Activated naive CD4-positive, alpha-beta T cell treated with anti-CD3 and anti-CD28 coated beads, Interleukin-2, amount 50 U/mL, for 72 hours (primary cell): Measurements from ENCODE around the gene SH3GL3. TPM values are rescaled to one million over a fixed set of nuclear protein-coding genes. Genes with fewer than 3 reads are reported as not detected.
A peak's percentile ranks its signal among the peaks of the same experiment; 100 is the strongest.

ENCODE experiments used
- ATAC-seq, 2 donors: fragments of 150-1000 bp; cut with Tn5 transposase; 2 replicates each; pipeline ENCODE4 v1.10.0; 2021; ENCODE audit warnings: mild to moderate bottlenecking in 2 of 2, moderate library complexity in 2 of 2
- DNase-seq, 2 donors: peaks; one replicate each; pipeline ENCODE4 v3.0.0; 2021 to 2022; ENCODE audit warnings: low spot score in 2 of 2
- H3K27ac Mint-ChIP-seq, 2 donors: one replicate each; pipeline ENCODE4 v1.8.0; 2022; ENCODE audit warnings: mild to moderate bottlenecking in 2 of 2, mixed read lengths in 2 of 2
- H3K36me3 Mint-ChIP-seq, 2 donors: one replicate each; pipeline ENCODE4 v1.8.0; 2022; ENCODE audit warnings: mixed read lengths in 2 of 2
- H3K9me3 Mint-ChIP-seq, 2 donors: one replicate each; pipeline ENCODE4 v1.8.0; 2022; ENCODE audit warnings: mixed read lengths in 2 of 2
- total RNA-seq, 2 donors: library from RNA; stranded (reverse); gene quantifications; one replicate each; pipeline ENCODE4 v1.2.3, GENCODE V29; 2022

The SH3GL3 gene
- total RNA-seq, 2 donors from 2014 or later, result not detected

- no peak for DNase-seq
- no peak for ATAC-seq
- peaks cover 0 to 9% of the 10 kb centered on the region in 2 donors for H3K36me3 Mint-ChIP-seq
- no peak overlapping the region for H3K27ac Mint-ChIP-seq
- H3K9me3 Mint-ChIP-seq, result no peaks in the 10 kb centered on the region
Observed at GRCh38 chr15:83654379-83655236, 207.5 kb downstream of the SH3GL3 start.

GRCh38 chr15:83655237-83655616, 208.1 kb downstream of the SH3GL3 start:
- H3K9me3 Mint-ChIP-seq, result no peaks in the 10 kb centered on the region
- H3K36me3 Mint-ChIP-seq, result peaks cover 0 to 9% of the 10 kb centered on the region in 2 donors
- no peak overlapping the region for H3K27ac Mint-ChIP-seq
- ATAC-seq, result no peak
- DNase-seq, result no peak

GRCh38 chr15:83656192-83656591, 209.1 kb downstream of the SH3GL3 start:
- no peak for ATAC-seq
- H3K9me3 Mint-ChIP-seq, result no peaks in the 10 kb centered on the region
- peaks cover 0 to 9% of the 10 kb centered on the region in 2 donors for H3K36me3 Mint-ChIP-seq
- no peak for DNase-seq
- no peak overlapping the region for H3K27ac Mint-ChIP-seq

GRCh38 chr15:83656943-83657528, 209.9 kb downstream of the SH3GL3 start:
- H3K27ac Mint-ChIP-seq, result no peak overlapping the region
- DNase-seq, result no peak
- peaks cover 0 to 9% of the 10 kb centered on the region in 2 donors for H3K36me3 Mint-ChIP-seq
- ATAC-seq, result no peak
- no peaks in the 10 kb centered on the region for H3K9me3 Mint-ChIP-seq

- ATAC-seq, result no peak
- Mint-ChIP-seq H3K9me3 (no peaks in the 10 kb centered on the region), H3K27ac (no peak overlapping the region), H3K36me3 (peaks cover 0 to 6% of the 10 kb centered on the region in 2 donors)
- no peak for DNase-seq
Observed at GRCh38 chr15:83657549-83657948, 210.4 kb downstream of the SH3GL3 start.

GRCh38 chr15:83658430-83659416, 211.6 kb downstream of the SH3GL3 start:
- no peaks in the 10 kb centered on the region for H3K36me3 Mint-ChIP-seq
- H3K27ac Mint-ChIP-seq, result peak overlapping the region in 1 of 2 donors; percentile 65
- ATAC-seq, result no peak
- DNase-seq, result no peak
- H3K9me3 Mint-ChIP-seq, result no peaks in the 10 kb centered on the region

GRCh38 chr15:83659417-83659812, 212.3 kb downstream of the SH3GL3 start:
- Mint-ChIP-seq H3K36me3 (no peaks in the 10 kb centered on the region), H3K27ac (peak overlapping the region in 1 of 2 donors; percentile 65), H3K9me3 (no peaks in the 10 kb centered on the region)
- no peak for ATAC-seq
- DNase-seq, result no peak

- ATAC-seq, result no peak
- no peaks in the 10 kb centered on the region for H3K9me3 Mint-ChIP-seq
Observed at GRCh38 chr15:83665480-83665879, 218.3 kb downstream of the SH3GL3 start.

More at GRCh38 chr15:83665480-83665879, 218.3 kb downstream of the SH3GL3 start:
- Mint-ChIP-seq H3K36me3 (no peaks in the 10 kb centered on the region), H3K27ac (no peak overlapping the region)
- no peak for DNase-seq

Other genes with a start within 250 kb of the SH3GL3 start
- 10 to 100 TPM; 10.9 to 26.3 TPM for gene HDGFL3, start 239.5 kb upstream of the SH3GL3 start, total RNA-seq
- gene BNC1, start 162.7 kb upstream of the SH3GL3 start, total RNA-seq, result not detected
- not detected for gene ADAMTSL3, start 206.8 kb downstream of the SH3GL3 start, total RNA-seq